AG09309 (cell line): ENCODE results near the gene TUBB6.

Experiments
- DNase-seq: peaks from one replicate; pipeline ENCODE4 v3.0.0-alpha.2; 2010; ENCODE audit warnings: low read depth
- H3K4me3 ChIP-seq: 2 replicates; pipeline ENCODE4 v1.5.1; 2011; ENCODE audit warnings: mild to moderate bottlenecking, low read depth, low read length, moderate library complexity; ENCODE audit not compliant: control insufficient read depth
- CTCF ChIP-seq: IDR thresholded peaks from 2 replicates; pipeline ENCODE4 v1.5.1; 2011; ENCODE audit warnings: mild to moderate bottlenecking, low read depth, low read length, inconsistent platforms; ENCODE audit not compliant: insufficient read depth, control insufficient read depth; ENCODE audit errors: missing control alignments

TUBB6 gene

GRCh38 chr18:12306752-12307700 lies 1.0 kb upstream of the TUBB6 start:
- peak; percentile 33 for TF ChIP-seq CTCF
- peak overlapping the region; percentile 72 for H3K4me3 ChIP-seq
- peak; percentile 41 for DNase-seq

GRCh38 chr18:12308386-12309100 lies 502 bp downstream of the TUBB6 start:
- no peak for TF ChIP-seq CTCF
- DNase-seq: peak; percentile 67
- peak overlapping the region; percentile 74 for H3K4me3 ChIP-seq

DNA sequence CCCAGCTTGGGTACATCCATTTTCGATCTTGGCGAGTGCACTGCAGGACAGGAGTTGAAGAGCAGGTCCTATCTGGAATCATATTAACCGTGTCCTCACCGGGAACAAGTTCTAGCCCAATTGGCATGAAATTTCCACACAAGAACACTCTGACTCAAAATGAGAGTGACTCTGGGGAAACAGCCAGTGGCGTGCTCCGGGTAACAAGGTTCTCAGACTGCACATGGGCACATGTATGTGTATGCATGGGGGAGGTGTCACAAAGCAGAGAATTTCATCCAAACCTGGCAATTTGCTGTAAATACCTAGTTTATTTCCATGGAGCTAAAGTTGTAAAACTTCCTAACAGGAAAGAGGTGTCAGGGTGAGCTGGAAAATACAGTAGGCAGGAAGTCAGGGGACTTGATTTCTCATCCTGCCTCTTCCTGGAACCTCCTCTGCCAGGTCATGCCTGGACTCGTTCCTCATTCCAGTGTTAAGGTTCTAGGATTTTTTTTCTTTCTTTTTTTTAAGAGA lies 1.7 kb downstream of the TUBB6 start:
- DNase-seq: no peak
- no peak for TF ChIP-seq CTCF
- H3K4me3 ChIP-seq: peak overlapping the region; percentile 74

DNA sequence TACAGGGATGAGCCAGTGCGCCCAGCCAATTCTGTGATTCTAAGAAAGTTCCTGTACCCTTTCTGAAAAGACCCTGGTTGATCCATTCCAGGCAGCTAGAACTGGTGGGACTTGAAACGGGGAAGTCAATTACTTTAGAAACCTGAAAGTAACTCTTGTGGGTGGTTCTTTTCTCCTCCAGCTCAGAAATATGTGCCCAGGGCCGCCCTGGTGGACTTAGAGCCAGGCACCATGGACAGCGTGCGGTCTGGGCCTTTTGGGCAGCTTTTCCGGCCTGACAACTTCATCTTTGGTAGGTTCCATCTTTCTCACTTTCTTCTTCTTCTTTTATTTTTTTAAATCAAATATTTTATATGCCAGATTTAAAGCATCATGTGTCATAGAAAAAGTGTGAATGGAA lies 2.7 kb downstream of the TUBB6 start:
- no peak for TF ChIP-seq CTCF
- no peak for DNase-seq
- no peak overlapping the region; the same call in 1 of the 2 replicates for H3K4me3 ChIP-seq

DNA sequence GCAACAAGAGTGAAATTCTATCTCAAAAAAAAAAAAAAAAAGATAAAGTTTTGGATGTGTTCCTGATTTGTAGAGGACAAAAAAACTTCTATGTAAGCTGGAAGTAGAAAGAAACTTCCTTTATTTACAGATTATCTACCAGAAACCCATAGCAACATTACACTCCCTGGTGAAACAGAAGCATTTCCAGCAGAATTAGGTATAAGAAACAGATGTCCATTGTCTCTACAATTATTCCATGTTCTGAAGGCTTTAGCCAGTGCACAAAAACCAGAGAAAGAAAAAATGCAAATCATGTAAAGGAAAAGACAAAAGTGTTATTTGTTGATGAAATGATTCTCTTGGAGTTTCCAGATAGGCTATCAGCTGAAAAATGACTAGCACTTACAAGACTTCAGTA lies 4.9 kb downstream of the TUBB6 start:
- TF ChIP-seq CTCF: no peak
- no peak for DNase-seq
- H3K4me3 ChIP-seq: no peak overlapping the region

GRCh38 chr18:12313530-12314245 lies 5.6 kb downstream of the TUBB6 start:
- TF ChIP-seq CTCF: no peak
- DNase-seq: no peak
- H3K4me3 ChIP-seq: no peak overlapping the region
